GM12878 (cell line): Measurements from ENCODE around the gene AP2A2. TPM values are rescaled to one million over a fixed set of nuclear protein-coding genes. Genes with fewer than 3 reads are reported as not detected.

ENCODE experiments used
- ATAC-seq: fragments of 200-7000 bp; cut with Tn5 transposase; 3 replicates; pipeline ENCODE4 v1.9.1; 2020; ENCODE audit warnings: mild to moderate bottlenecking, moderate library complexity
- BruUV-seq: library from RNA; stranded (reverse); fragments of 400-500 nt; replicated peaks from 2 replicates; lab custom pipeline; 2021; lab: Mats Ljungman, UMichigan
- CTCF ChIA-PET: fragments of 300-600 bp; sonication (Branson Sonifier 250); formaldehyde crosslinking; extraction: SDS; loops from one replicate; lab custom pipeline; 2021; ENCODE audit warnings: inconsistent platforms; lab: Yijun Ruan, JAX
- POLR2A ChIA-PET: fragments of 350-600 bp; formaldehyde crosslinking; extraction: SDS; loops from one replicate; lab custom pipeline; 2021; ENCODE audit warnings: inconsistent platforms; lab: Charles Lee
- RAD21 ChIA-PET: fragments of 300-600 bp; sonication (Branson Sonifier 250); formaldehyde crosslinking; loops from one replicate; lab custom pipeline; 2023; ENCODE audit warnings: antibody characterized with exemption; ENCODE audit not compliant: unreplicated experiment; lab: Charles Lee
- SMC1A ChIA-PET: fragments of 300-600 bp; sonication (Branson Sonifier 250); formaldehyde crosslinking; loops from one replicate; lab custom pipeline; 2023; ENCODE audit not compliant: unreplicated experiment, uncharacterized antibody; lab: Charles Lee
- DNase-seq: peaks from one replicate; pipeline ENCODE4 v3.0.0-alpha.2; 2011; ENCODE audit warnings: low read depth, low spot score
- FAIRE-seq: peaks from 3 replicates; lab custom pipeline; 2011; peaks lifted over from hg19 to GRCh38; lab: Jason Lieb, UNC
- H2AFZ ChIP-seq: 2 replicates; pipeline ENCODE4 v1.6.0; 2011; ENCODE audit warnings: low read depth, low read length, control low read depth; ENCODE audit not compliant: control insufficient read depth
- H3K27ac ChIP-seq: 2 replicates; pipeline ENCODE4 v1.5.1; 2011; ENCODE audit warnings: control low read depth; ENCODE audit not compliant: control insufficient read depth, insufficient read depth
- H3K27me3 ChIP-seq, 2 experiments: replicated peaks in 1 of 2; 2 replicates each; pipeline versions ENCODE4 v1.6.0 to v1.6.1; 2011; ENCODE audit warnings: low read length in 1 of 2; ENCODE audit not compliant: control insufficient read depth in 2 of 2, insufficient read depth in 2 of 2
- H3K36me3 ChIP-seq, 2 experiments: 2 replicates each; pipeline ENCODE4 v1.5.1; 2011; ENCODE audit warnings: low read length in 1 of 2; ENCODE audit not compliant: control insufficient read depth in 2 of 2, insufficient read depth in 2 of 2
- H3K4me1 ChIP-seq: 2 replicates; pipeline ENCODE4 v1.6.1; 2011; ENCODE audit warnings: mild to moderate bottlenecking, low read length, moderate library complexity, mixed read lengths; ENCODE audit not compliant: control insufficient read depth, insufficient read depth
- H3K4me2 ChIP-seq: 2 replicates; pipeline ENCODE4 v1.6.0; 2011; ENCODE audit warnings: control low read depth; ENCODE audit not compliant: control insufficient read depth, insufficient read depth
- H3K4me3 ChIP-seq: fragments of 200-600 bp; sonication (generic); 2 replicates; pipeline ENCODE4 v1.5.1; 2016
- H3K79me2 ChIP-seq: 2 replicates; pipeline ENCODE4 v1.6.0; 2011; ENCODE audit warnings: low read length; ENCODE audit not compliant: control insufficient read depth, insufficient read depth
- H3K9ac ChIP-seq: 2 replicates; pipeline ENCODE4 v1.8.0; 2011; ENCODE audit warnings: low read length, control low read depth, mixed read lengths; ENCODE audit not compliant: control insufficient read depth, insufficient read depth
- H3K9me3 ChIP-seq: replicated peaks from 3 replicates; pipeline ENCODE4 v1.5.1; 2011; ENCODE audit warnings: mild to moderate bottlenecking, low read length; ENCODE audit not compliant: control insufficient read depth, insufficient read depth
- H4K20me1 ChIP-seq: 2 replicates; pipeline ENCODE4 v1.6.0; 2011; ENCODE audit not compliant: control insufficient read depth, insufficient read depth
- ATF7 ChIP-seq: fragments of 450-650 bp; IDR thresholded peaks from 2 replicates; pipeline ENCODE4 v1.6.1; 2016; ENCODE audit warnings: low read depth, mild to moderate bottlenecking
- BMI1 ChIP-seq: fragments of 450-650 bp; IDR thresholded peaks from 2 replicates; pipeline ENCODE4 v1.6.1; 2016; ENCODE audit warnings: mild to moderate bottlenecking, moderate library complexity, borderline replicate concordance
- CBX3 ChIP-seq: fragments of 200-600 bp; sonication (generic); IDR thresholded peaks from 2 replicates; pipeline ENCODE4 v1.6.1; 2016; ENCODE audit warnings: low read depth, borderline replicate concordance
- CEBPZ ChIP-seq: fragments of 150-350 bp; IDR thresholded peaks from 2 replicates; pipeline ENCODE4 v1.6.1; 2016; ENCODE audit warnings: low read depth, low read length
- CREB1 ChIP-seq: IDR thresholded peaks from 2 replicates; pipeline ENCODE4 v1.6.1; 2012; ENCODE audit warnings: low read depth, mild to moderate bottlenecking, inconsistent platforms
- ESRRA ChIP-seq: IDR thresholded peaks from 2 replicates; pipeline ENCODE4 v1.6.1; 2012; ENCODE audit warnings: mild to moderate bottlenecking, low read length, improper control_type of control experiment
- HDGF ChIP-seq: fragments of 450-650 bp; IDR thresholded peaks from 2 replicates; pipeline ENCODE4 v1.6.1; 2016; ENCODE audit warnings: antibody characterized with exemption
- IRF5 ChIP-seq: fragments of 450-650 bp; IDR thresholded peaks from 2 replicates; pipeline ENCODE4 v1.6.1; 2017; ENCODE audit warnings: borderline replicate concordance
- NFYA ChIP-seq: IDR thresholded peaks from 2 replicates; pipeline ENCODE4 v1.6.1; 2011; ENCODE audit warnings: low read depth, mild to moderate bottlenecking, low read length, improper control_type of control experiment, borderline replicate concordance
- NR2C1 ChIP-seq: fragments of 450-650 bp; IDR thresholded peaks from 2 replicates; pipeline ENCODE4 v1.6.1; 2017; ENCODE audit warnings: antibody characterized with exemption, mild to moderate bottlenecking, moderate library complexity
- POLR2AphosphoS5 ChIP-seq: IDR thresholded peaks from 2 replicates; pipeline ENCODE4 v1.6.1; 2011; ENCODE audit warnings: mild to moderate bottlenecking, low read length, inconsistent platforms
- POU2F2 ChIP-seq: IDR thresholded peaks from 3 replicates; pipeline ENCODE4 v1.6.1; 2011; ENCODE audit warnings: low read depth, mild to moderate bottlenecking, low read length, borderline replicate concordance
- SIX5 ChIP-seq: IDR thresholded peaks from 2 replicates; pipeline ENCODE4 v1.6.1; 2011; ENCODE audit warnings: mild to moderate bottlenecking, low read depth, low read length, moderate library complexity; ENCODE audit not compliant: severe bottlenecking
- SMAD5 ChIP-seq: IDR thresholded peaks from 2 replicates; pipeline ENCODE4 v1.6.1; 2016; ENCODE audit warnings: antibody characterized with exemption, low read depth
- STAT3 ChIP-seq: IDR thresholded peaks from 2 replicates; pipeline ENCODE4 v1.6.1; 2011; ENCODE audit warnings: low read depth, low read length, improper control_type of control experiment
- TARDBP ChIP-seq: IDR thresholded peaks from 2 replicates; pipeline ENCODE4 v1.6.1; 2016; ENCODE audit warnings: borderline replicate concordance
- YY1 ChIP-seq: IDR thresholded peaks from 2 replicates; pipeline ENCODE4 v1.6.1; 2011; ENCODE audit warnings: low read depth, mild to moderate bottlenecking, low read length
- WGBS: methylation state at CpG from one replicate; pipeline ENCODE4 v1.1.6; 2016; ENCODE audit warnings: low lambda C conversion rate; ENCODE audit not compliant: insufficient replicate concordance, insufficient coverage; ENCODE audit errors: missing lambda C conversion rate; 5-methylcytosine and 5-hydroxymethylcytosine counted together
- in situ Hi-C: fragments of 300-500 bp; cut with MboI; formaldehyde crosslinking; loops from 9 replicates; pipeline ENCODE4 v1.14.3; 2018; ENCODE audit warnings: mixed read lengths
- intact Hi-C: fragments of 100-400 bp; cut with micrococcal nuclease; formaldehyde crosslinking; loops from one replicate; pipeline ENCODE4 v1.14.2; 2022; ENCODE audit not compliant: unreplicated experiment
- polyA plus RNA-seq, 11 experiments: library from polyadenylated mRNA; depleted of rRNA in 4 of 11; unstranded in 6 of 11; stranded (reverse) in 5 of 11; fragments of >200 nt; fragmentation: Nextera tagmentation in 4 of 11; fragmentation: Illumina TruSeq in 1 of 11; extraction: Ambion mirVana in 4 of 11; extraction: Trizol in 1 of 11; gene quantifications; 1 replicate in 1 of 11; 2 replicates in 10 of 11; pipeline versions ENCODE4 v1.2.1 to v1.2.3, GENCODE V29; 2011 to 2016; ENCODE audit warnings: inconsistent platforms in 2 of 11, missing spikeins in 2 of 11, low read depth in 1 of 11
- total RNA-seq, 4 experiments: library from RNA; depleted of rRNA in 3 of 4; stranded (reverse); fragments of >200 nt in 3 of 4; fragmentation: Illumina TruSeq in 1 of 4; extraction: Trizol in 1 of 4; gene quantifications; 2 replicates each; pipeline versions ENCODE4 v1.2.1 to v1.2.3, GENCODE V29; 2013 to 2021

AP2A2 gene
- total and polyA plus RNA-seq, 10 of the 15 experiments (the other 5 are each of a cell fraction or from before 2014, with no cell fraction given), result 0.58 to 48.8 (median 18.2) TPM

GRCh38 chr11:931385-931784 lies 5.7 kb downstream of the AP2A2 start (continued):
- TF ChIP-seq CREB1, result no peak
- no peak for TF ChIP-seq ESRRA
- TF ChIP-seq IRF5, result no peak
- no peak for TF ChIP-seq NR2C1
- no peak for TF ChIP-seq SIX5

GRCh38 chr11:932435-932834 lies 6.8 kb downstream of the AP2A2 start:
- H3K27me3 ChIP-seq, result no peaks in the 10 kb centered on the region
- H3K36me3 ChIP-seq, result no peaks in the 10 kb centered on the region
- H3K79me2 ChIP-seq, result peaks cover 33% of the 10 kb centered on the region
- no peak for DNase-seq
- SMC1A ChIA-PET, result no interaction called here
- no peak overlapping the region for H3K9ac ChIP-seq
- in situ Hi-C loops (no loop called here), intact Hi-C loops (no loop called here)
- CTCF ChIA-PET, result no interaction called here
- no peak overlapping the region for H2AFZ ChIP-seq
- no peak overlapping the region for H3K27ac ChIP-seq
- H3K4me1 ChIP-seq, result peaks cover 5% of the 10 kb centered on the region; the same call in 1 of the 2 replicates
- H3K4me3 ChIP-seq, result no peak overlapping the region
- ATAC-seq, result no peak
- H3K4me2 ChIP-seq, result no peak overlapping the region
- 65% methylated on average over 4 of the region's 4 CpGs for WGBS
- no peaks in the 10 kb centered on the region for H4K20me1 ChIP-seq
- TF ChIP-seq ATF7, result no peak
- no peak for TF ChIP-seq YY1
- TF ChIP-seq CEBPZ, result no peak
- no peak for TF ChIP-seq POLR2AphosphoS5
- no peak for TF ChIP-seq TARDBP
- no peak for TF ChIP-seq SIX5
- no peak for TF ChIP-seq BMI1
- TF ChIP-seq SMAD5, result no peak
- TF ChIP-seq NFYA, result no peak
- TF ChIP-seq POU2F2, result no peak
- no peak for TF ChIP-seq HDGF
- TF ChIP-seq STAT3, result no peak
- no peak for TF ChIP-seq CBX3
- no peaks in the 10 kb centered on the region for H3K9me3 ChIP-seq
- RAD21 ChIA-PET, result no interaction called here
- no TSS peak for BruUV-seq
- POLR2A ChIA-PET, result no interaction called here
- FAIRE-seq, result no peak
